Fibroblast of mammary gland (primary cell): Measurements from ENCODE around the gene PLXDC2.

Source experiments
- DNase-seq: peaks from one replicate; pipeline ENCODE4 v3.0.0-alpha.2; 2010; ENCODE audit warnings: low read depth
- H3K4me3 ChIP-seq: 2 replicates; pipeline ENCODE4 v1.5.1; 2011; ENCODE audit warnings: low read depth, mild to moderate bottlenecking, low read length, moderate library complexity; ENCODE audit not compliant: control insufficient read depth
- TF ChIP-seq, protein P1 (sequence below): conservative IDR thresholded peaks from 2 replicates; pipeline ENCODE4 v1.5.1; 2011; ENCODE audit warnings: low read depth, low read length, inconsistent platforms; ENCODE audit not compliant: control insufficient read depth, insufficient read depth

PLXDC2 gene

DNA sequence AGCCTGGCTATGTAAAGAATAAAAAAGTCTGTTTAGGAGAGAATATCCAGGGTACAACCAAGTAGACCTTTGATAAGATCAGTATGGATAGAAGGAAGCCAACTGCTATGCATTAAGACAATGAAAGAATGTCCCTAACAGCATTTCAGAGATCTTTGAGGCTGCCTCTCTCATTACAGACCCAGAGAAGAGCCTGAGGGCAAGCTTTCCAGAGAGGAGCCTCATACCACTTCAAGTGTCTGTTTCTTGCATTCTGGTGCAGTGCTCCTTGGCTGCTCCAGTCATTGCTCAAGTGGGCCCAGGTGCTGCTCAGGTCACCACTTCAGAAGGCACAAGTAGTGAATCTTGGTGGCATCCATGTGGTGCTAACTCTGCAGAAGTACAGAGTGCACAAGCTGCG is 514.0 kb downstream of the PLXDC2 start:
- no peak for DNase-seq
- TF ChIP-seq, protein P1, sequence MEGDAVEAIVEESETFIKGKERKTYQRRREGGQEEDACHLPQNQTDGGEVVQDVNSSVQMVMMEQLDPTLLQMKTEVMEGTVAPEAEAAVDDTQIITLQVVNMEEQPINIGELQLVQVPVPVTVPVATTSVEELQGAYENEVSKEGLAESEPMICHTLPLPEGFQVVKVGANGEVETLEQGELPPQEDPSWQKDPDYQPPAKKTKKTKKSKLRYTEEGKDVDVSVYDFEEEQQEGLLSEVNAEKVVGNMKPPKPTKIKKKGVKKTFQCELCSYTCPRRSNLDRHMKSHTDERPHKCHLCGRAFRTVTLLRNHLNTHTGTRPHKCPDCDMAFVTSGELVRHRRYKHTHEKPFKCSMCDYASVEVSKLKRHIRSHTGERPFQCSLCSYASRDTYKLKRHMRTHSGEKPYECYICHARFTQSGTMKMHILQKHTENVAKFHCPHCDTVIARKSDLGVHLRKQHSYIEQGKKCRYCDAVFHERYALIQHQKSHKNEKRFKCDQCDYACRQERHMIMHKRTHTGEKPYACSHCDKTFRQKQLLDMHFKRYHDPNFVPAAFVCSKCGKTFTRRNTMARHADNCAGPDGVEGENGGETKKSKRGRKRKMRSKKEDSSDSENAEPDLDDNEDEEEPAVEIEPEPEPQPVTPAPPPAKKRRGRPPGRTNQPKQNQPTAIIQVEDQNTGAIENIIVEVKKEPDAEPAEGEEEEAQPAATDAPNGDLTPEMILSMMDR, result no peak
- no peak overlapping the region for H3K4me3 ChIP-seq

DNA sequence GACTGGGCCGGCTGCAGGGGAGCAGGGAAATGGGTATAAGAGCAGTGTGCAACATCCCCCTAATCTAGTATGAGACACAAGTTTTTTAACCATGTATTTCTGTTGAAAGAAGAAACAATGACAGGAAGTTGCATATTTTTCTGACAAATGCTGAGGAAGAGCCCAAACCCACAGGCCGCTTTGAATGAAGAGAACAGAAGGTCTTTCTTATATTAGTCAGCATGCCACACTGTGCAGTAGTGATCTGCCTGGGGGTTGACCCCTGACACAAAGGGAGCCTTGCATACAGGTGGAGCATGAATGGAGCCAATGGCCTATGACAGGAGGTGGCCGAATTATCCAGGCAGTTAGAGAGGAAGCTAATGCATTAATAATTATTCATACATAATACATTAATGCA is 518.3 kb downstream of the PLXDC2 start:
- TF ChIP-seq, protein P1, result no peak
- no peak for DNase-seq
- no peak overlapping the region for H3K4me3 ChIP-seq
